Right atrium auricular region (tissue), 2 donors: ENCODE measurements around the gene SLC25A34. TPM values are rescaled to one million over a fixed set of nuclear protein-coding genes. Genes with fewer than 3 reads are reported as not detected.

ENCODE experiments used
- DNase-seq: peaks from one replicate; pipeline ENCODE4 v3.0.0-alpha.2; 2019; ENCODE audit warnings: low spot score
- H3K27ac ChIP-seq, 2 donors: fragments of 200-600 bp; sonication (generic); 1 replicate in 1 of 2; 2 replicates in 1 of 2; pipeline ENCODE4 v1.5.1; 2016 to 2019
- H3K27me3 ChIP-seq, 2 donors: fragments of 200-600 bp; sonication (generic); one replicate each; pipeline versions ENCODE4 v1.5.1 to v1.6.0; 2017 to 2019
- H3K36me3 ChIP-seq: fragments of 200-600 bp; sonication (generic); one replicate; pipeline ENCODE4 v1.5.1; 2016
- H3K4me1 ChIP-seq, 2 donors: fragments of 200-600 bp; sonication (generic); one replicate each; pipeline versions ENCODE4 v1.5.1 to v1.6.0; 2017 to 2019
- H3K4me3 ChIP-seq, 2 donors: fragments of 200-600 bp; sonication (generic); 1 replicate in 1 of 2; 2 replicates in 1 of 2; pipeline ENCODE4 v1.5.1; 2017 to 2019; ENCODE audit warnings: mild to moderate bottlenecking in 1 of 2, moderate library complexity in 1 of 2
- H3K9me3 ChIP-seq, 2 donors: fragments of 200-600 bp; sonication (generic); one replicate each; pipeline ENCODE4 v1.5.1; 2019
- total RNA-seq, 2 donors: library from RNA; depleted of rRNA; stranded (reverse); fragments of >200 nt; gene quantifications; one replicate each; pipeline ENCODE4 v1.1.0, GENCODE V29; 2016
- TF ChIP-seq, protein P1 (sequence below), 2 donors: fragments of 200-600 bp; sonication (generic); IDR thresholded peaks; one replicate each; pipeline ENCODE4 v1.5.1; 2019; ENCODE audit warnings: antibody characterized with exemption in 2 of 2

Gene SLC25A34
- total RNA-seq, 2 donors from 2014 or later: 4.2 to 16.1 TPM

- peak overlapping the region; percentile 57 to 74 for H3K27ac ChIP-seq
- no peak overlapping the region for H3K4me3 ChIP-seq
- H3K9me3 ChIP-seq: no peaks in the 10 kb centered on the region
- DNase-seq: no peak
- peaks cover 60% of the 10 kb centered on the region for H3K36me3 ChIP-seq
- peaks cover 0 to 74% of the 10 kb centered on the region in 2 donors for H3K4me1 ChIP-seq
- H3K27me3 ChIP-seq: no peaks in the 10 kb centered on the region
- TF ChIP-seq, protein P1, sequence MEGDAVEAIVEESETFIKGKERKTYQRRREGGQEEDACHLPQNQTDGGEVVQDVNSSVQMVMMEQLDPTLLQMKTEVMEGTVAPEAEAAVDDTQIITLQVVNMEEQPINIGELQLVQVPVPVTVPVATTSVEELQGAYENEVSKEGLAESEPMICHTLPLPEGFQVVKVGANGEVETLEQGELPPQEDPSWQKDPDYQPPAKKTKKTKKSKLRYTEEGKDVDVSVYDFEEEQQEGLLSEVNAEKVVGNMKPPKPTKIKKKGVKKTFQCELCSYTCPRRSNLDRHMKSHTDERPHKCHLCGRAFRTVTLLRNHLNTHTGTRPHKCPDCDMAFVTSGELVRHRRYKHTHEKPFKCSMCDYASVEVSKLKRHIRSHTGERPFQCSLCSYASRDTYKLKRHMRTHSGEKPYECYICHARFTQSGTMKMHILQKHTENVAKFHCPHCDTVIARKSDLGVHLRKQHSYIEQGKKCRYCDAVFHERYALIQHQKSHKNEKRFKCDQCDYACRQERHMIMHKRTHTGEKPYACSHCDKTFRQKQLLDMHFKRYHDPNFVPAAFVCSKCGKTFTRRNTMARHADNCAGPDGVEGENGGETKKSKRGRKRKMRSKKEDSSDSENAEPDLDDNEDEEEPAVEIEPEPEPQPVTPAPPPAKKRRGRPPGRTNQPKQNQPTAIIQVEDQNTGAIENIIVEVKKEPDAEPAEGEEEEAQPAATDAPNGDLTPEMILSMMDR (IDR thresholded peaks at IDR 0.05): no peak
Observed at GRCh38 chr1:15717418-15718125, 18.5 kb upstream of the SLC25A34 start.

DNA sequence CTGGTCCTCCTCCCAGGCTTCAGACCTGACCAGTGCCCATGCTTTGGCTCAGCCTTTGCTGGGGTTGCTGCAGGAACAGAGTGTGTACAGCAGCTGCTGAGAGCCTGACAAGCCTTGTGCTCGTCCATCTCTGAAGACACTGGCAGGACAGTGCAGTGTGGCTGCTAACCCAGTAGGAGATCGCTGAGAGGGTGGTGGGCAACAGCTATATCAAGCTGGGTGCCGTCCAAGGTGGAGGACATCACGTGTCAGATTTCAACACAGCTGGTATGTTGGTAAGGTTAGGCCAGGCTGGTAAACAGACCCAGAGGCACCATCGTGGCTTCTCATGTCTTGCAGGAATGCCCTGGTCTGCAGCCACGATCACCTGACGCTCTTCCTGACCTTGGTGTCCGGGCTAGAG lies 17.9 kb upstream of the SLC25A34 start:
- Histone ChIP-seq H3K4me1 (peaks cover 0 to 68% of the 10 kb centered on the region in 2 donors), H3K36me3 (peaks cover 66% of the 10 kb centered on the region), H3K9me3 (no peaks in the 10 kb centered on the region), H3K4me3 (no peak overlapping the region), H3K27ac (peak overlapping the region; percentile 57 to 74), H3K27me3 (no peaks in the 10 kb centered on the region)
- DNase-seq: no peak
- TF ChIP-seq, protein P1 (IDR thresholded peaks at IDR 0.05): no peak

GRCh38 chr1:15719381-15720120 lies 16.5 kb upstream of the SLC25A34 start:
- TF ChIP-seq, protein P1 (IDR thresholded peaks at IDR 0.05): no peak
- DNase-seq: no peak
- Histone ChIP-seq H3K9me3 (no peaks in the 10 kb centered on the region), H3K4me3 (no peak overlapping the region), H3K27me3 (no peaks in the 10 kb centered on the region), H3K27ac (peak overlapping the region; percentile 57 to 74), H3K36me3 (peaks cover 76% of the 10 kb centered on the region), H3K4me1 (peaks cover 0 to 57% of the 10 kb centered on the region in 2 donors)

- peaks cover 0 to 44% of the 10 kb centered on the region in 2 donors for H3K4me1 ChIP-seq
- no peaks in the 10 kb centered on the region for H3K9me3 ChIP-seq
- peak overlapping the region; percentile 47 to 53 for H3K27ac ChIP-seq
- no peaks in the 10 kb centered on the region for H3K27me3 ChIP-seq
- peaks cover 89% of the 10 kb centered on the region for H3K36me3 ChIP-seq
- DNase-seq: no peak
- TF ChIP-seq, protein P1 (IDR thresholded peaks at IDR 0.05): no peak
- H3K4me3 ChIP-seq: no peak overlapping the region
Observed at GRCh38 chr1:15720861-15721260, 15.2 kb upstream of the SLC25A34 start.

DNA sequence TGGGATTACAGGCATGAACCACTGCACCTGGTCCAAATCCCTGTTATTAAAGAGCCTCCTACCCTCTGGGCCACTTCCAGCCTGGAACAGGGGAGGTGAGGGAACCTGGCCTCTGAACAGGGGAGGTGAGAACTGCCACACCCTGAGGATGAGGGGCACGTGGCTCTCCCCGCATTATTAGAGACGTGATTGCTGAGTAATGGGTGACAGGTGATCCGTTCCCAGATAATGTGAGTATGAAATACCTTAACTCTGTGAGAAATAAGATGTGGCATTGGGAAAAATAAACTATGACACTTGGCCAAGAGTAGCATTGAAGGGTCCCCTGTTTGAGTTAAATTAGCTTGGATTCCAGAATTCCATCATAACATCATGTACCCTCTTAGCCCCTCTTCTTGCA lies 13.6 kb upstream of the SLC25A34 start:
- H3K4me1 ChIP-seq: peaks cover 0 to 41% of the 10 kb centered on the region in 2 donors
- no peak for DNase-seq
- TF ChIP-seq, protein P1 (IDR thresholded peaks at IDR 0.05): no peak
- H3K36me3 ChIP-seq: peaks cover 91% of the 10 kb centered on the region
- H3K27ac ChIP-seq: no peak overlapping the region
- no peaks in the 10 kb centered on the region for H3K27me3 ChIP-seq
- no peaks in the 10 kb centered on the region for H3K9me3 ChIP-seq
- H3K4me3 ChIP-seq: no peak overlapping the region
